PC-9 (cell line): ENCODE measurements around the gene EGF. TPM values are rescaled to one million over a fixed set of nuclear protein-coding genes. Genes with fewer than 3 reads are reported as not detected.

Experiments
- BruUV-seq: library from RNA; stranded (reverse); fragments of 400-500 nt; replicated peaks from 2 replicates; lab custom pipeline; 2021; lab: Mats Ljungman, UMichigan
- CTCF ChIA-PET: fragments of 300-600 bp; sonication (Branson Sonifier 250); formaldehyde crosslinking; loops from one replicate; lab custom pipeline; 2022; ENCODE audit warnings: antibody characterized with exemption; lab: Charles Lee
- POLR2A ChIA-PET: fragments of 300-600 bp; sonication (Branson Sonifier 250); formaldehyde crosslinking; loops from one replicate; lab custom pipeline; 2022; ENCODE audit warnings: antibody characterized with exemption; ENCODE audit not compliant: unreplicated experiment; lab: Charles Lee
- DNase-seq, 2 experiments: peaks; one replicate each; pipeline versions ENCODE4 v3.0.0 to v3.0.0-alpha.2; 2015 to 2022; ENCODE audit warnings: mixed read lengths in 1 of 2
- H2AFZ ChIP-seq: fragments of 200-600 bp; sonication (generic); 2 replicates; pipeline ENCODE4 v1.8.1; 2017; ENCODE audit warnings: antibody characterized with exemption
- H3F3A ChIP-seq: fragments of 200-600 bp; sonication (generic); 2 replicates; pipeline ENCODE4 v1.8.1; 2017; ENCODE audit warnings: antibody characterized with exemption, mild to moderate bottlenecking, low read depth; ENCODE audit not compliant: insufficient read depth
- H3K27ac ChIP-seq: fragments of 200-600 bp; sonication (generic); 2 replicates; pipeline ENCODE4 v1.6.1; 2016; ENCODE audit warnings: mixed run types
- H3K27me3 ChIP-seq: fragments of 200-600 bp; sonication (generic); 2 replicates; pipeline ENCODE4 v1.6.1; 2016; ENCODE audit warnings: low read depth, mixed run types; ENCODE audit not compliant: insufficient read depth
- H3K36me3 ChIP-seq: fragments of 200-600 bp; sonication (generic); 2 replicates; pipeline ENCODE4 v1.6.1; 2016; ENCODE audit warnings: low read depth, mixed run types
- H3K4me1 ChIP-seq: fragments of 200-600 bp; sonication (generic); replicated peaks from 2 replicates; pipeline ENCODE4 v1.6.1; 2016; ENCODE audit warnings: mixed run types; ENCODE audit not compliant: insufficient read depth
- H3K4me2 ChIP-seq: fragments of 200-600 bp; sonication (generic); 2 replicates; pipeline ENCODE4 v1.6.1; 2017; ENCODE audit warnings: mixed run types
- H3K4me3 ChIP-seq: fragments of 200-600 bp; sonication (generic); 2 replicates; pipeline ENCODE4 v1.6.1; 2016; ENCODE audit warnings: mixed run types
- H3K79me2 ChIP-seq: fragments of 200-600 bp; sonication (generic); 2 replicates; pipeline ENCODE4 v1.6.1; 2017; ENCODE audit warnings: low read depth, mixed run types
- H3K9me2 ChIP-seq: fragments of 200-600 bp; sonication (generic); 2 replicates; pipeline ENCODE4 v1.8.1; 2017; ENCODE audit warnings: mild to moderate bottlenecking; ENCODE audit not compliant: insufficient read depth
- H3K9me3 ChIP-seq: fragments of 200-600 bp; sonication (generic); 2 replicates; pipeline ENCODE4 v1.8.1; 2016; ENCODE audit warnings: low read depth; ENCODE audit not compliant: insufficient read depth
- H4K20me1 ChIP-seq: fragments of 200-600 bp; sonication (generic); 2 replicates; pipeline ENCODE4 v1.8.1; 2017; ENCODE audit not compliant: insufficient read depth
- EZH2 ChIP-seq: fragments of 200-600 bp; sonication (generic); IDR thresholded peaks from 2 replicates; pipeline ENCODE4 v1.8.0; 2017; ENCODE audit warnings: antibody characterized with exemption, low read depth
- intact Hi-C: fragments of 100-400 bp; cut with micrococcal nuclease; formaldehyde crosslinking; loops from one replicate; pipeline ENCODE4 v1.10.0; 2022; ENCODE audit not compliant: unreplicated experiment
- total RNA-seq: library from RNA; stranded (reverse); gene quantifications from 2 replicates; pipeline ENCODE4 v1.2.3, GENCODE V29; 2021
- TF ChIP-seq, protein P1 (sequence below): fragments of 200-600 bp; sonication (generic); conservative IDR thresholded peaks from 2 replicates; pipeline ENCODE4 v1.6.1; 2017; ENCODE audit warnings: mixed run types, antibody characterized with exemption, mild to moderate bottlenecking, moderate library complexity

The EGF gene
- total RNA-seq, 1 experiment from 2014 or later = 20.4 TPM

DNA sequence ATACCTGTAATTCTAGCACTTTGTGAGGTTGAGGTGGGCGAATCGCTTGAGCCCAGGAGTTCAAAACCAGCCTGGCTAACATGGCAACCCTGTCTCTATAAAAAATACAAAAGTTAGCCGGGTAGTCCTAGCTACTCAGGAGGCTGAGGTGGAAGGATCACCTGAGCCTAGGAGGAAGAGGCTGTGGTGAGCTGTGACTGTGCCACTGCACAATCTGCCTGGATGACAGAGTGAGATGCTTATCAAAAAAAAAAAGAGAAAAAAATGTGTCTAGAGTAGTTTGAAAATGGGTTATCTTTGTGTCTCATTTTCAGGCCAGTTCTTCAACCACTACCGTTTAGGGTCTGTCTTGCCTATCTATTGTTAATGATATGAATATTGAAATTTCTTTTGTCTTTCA, 98.1 kb downstream of the EGF start:
- Histone ChIP-seq H3K27ac (no peak overlapping the region), H3F3A (no peaks in the 10 kb centered on the region), H3K4me3 (no peak overlapping the region), H3K9me2 (no peaks in the 10 kb centered on the region), H3K36me3 (no peaks in the 10 kb centered on the region), H2AFZ (no peak overlapping the region), H3K4me2 (no peak overlapping the region), H3K9me3 (no peaks in the 10 kb centered on the region), H4K20me1 (no peaks in the 10 kb centered on the region), H3K79me2 (no peaks in the 10 kb centered on the region), H3K4me1 (no peaks in the 10 kb centered on the region), H3K27me3 (no peaks in the 10 kb centered on the region)
- no TSS peak for BruUV-seq
- TF ChIP-seq, protein P1, sequence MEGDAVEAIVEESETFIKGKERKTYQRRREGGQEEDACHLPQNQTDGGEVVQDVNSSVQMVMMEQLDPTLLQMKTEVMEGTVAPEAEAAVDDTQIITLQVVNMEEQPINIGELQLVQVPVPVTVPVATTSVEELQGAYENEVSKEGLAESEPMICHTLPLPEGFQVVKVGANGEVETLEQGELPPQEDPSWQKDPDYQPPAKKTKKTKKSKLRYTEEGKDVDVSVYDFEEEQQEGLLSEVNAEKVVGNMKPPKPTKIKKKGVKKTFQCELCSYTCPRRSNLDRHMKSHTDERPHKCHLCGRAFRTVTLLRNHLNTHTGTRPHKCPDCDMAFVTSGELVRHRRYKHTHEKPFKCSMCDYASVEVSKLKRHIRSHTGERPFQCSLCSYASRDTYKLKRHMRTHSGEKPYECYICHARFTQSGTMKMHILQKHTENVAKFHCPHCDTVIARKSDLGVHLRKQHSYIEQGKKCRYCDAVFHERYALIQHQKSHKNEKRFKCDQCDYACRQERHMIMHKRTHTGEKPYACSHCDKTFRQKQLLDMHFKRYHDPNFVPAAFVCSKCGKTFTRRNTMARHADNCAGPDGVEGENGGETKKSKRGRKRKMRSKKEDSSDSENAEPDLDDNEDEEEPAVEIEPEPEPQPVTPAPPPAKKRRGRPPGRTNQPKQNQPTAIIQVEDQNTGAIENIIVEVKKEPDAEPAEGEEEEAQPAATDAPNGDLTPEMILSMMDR = no peak
- no peak for TF ChIP-seq EZH2
- no peak for DNase-seq
- POLR2A ChIA-PET = no interaction called here
- intact Hi-C loops = no loop called here
- CTCF ChIA-PET = no interaction called here

DNA sequence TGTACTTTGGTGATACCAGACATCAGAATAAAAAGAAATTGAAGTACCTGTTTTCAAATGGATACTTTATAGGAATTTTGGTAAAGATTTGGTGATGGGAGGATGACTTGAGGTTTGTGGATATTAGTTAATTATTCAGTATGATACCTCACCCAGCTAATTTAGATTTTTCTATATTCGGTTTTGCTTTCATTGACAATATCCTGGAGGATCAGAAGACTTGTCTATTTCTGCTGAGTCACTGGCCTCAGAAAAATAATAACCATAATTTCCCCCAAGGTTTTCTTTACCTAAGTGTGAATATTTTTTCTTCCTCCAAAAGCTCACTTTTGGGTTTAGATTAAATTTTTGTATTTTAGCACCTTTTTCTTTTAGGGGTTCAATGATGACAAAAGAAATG, 100.2 kb downstream of the EGF start:
- no peak overlapping the region for H2AFZ ChIP-seq
- CTCF ChIA-PET = no interaction called here
- no TSS peak for BruUV-seq

DNA sequence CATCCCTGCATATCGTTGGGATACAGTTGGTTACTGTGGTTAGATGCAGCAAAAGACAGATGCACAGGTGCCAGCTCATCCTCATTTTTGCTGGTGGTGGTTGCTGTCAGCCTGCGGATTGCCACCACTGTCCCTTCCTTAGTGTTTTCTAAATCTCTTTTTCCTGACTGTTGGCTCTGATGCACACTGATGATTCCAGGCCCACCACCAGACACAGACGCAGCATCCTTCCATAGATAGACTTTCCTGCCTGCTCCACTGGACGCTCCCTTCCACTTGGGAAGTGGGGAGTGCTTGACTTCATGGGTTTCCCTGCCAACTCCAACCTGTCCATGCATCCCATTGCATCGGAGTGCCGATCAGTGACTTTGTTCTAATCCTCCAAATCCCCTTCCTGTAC, 101.5 kb downstream of the EGF start:
- TF ChIP-seq, protein P1 = no peak
- TF ChIP-seq EZH2 = no peak
- no peaks in the 10 kb centered on the region for H3K79me2 ChIP-seq
- no peaks in the 10 kb centered on the region for H3K9me2 ChIP-seq
- H3K9me3 ChIP-seq = no peaks in the 10 kb centered on the region
- H4K20me1 ChIP-seq = no peaks in the 10 kb centered on the region
- CTCF ChIA-PET = no interaction called here
- POLR2A ChIA-PET = no interaction called here
- H2AFZ ChIP-seq = no peak overlapping the region
- H3K36me3 ChIP-seq = no peaks in the 10 kb centered on the region
- no peak overlapping the region for H3K4me2 ChIP-seq
- DNase-seq = no peak
- H3K27me3 ChIP-seq = no peaks in the 10 kb centered on the region
- intact Hi-C loops = no loop called here
- BruUV-seq = no TSS peak
- H3K27ac ChIP-seq = no peak overlapping the region
- H3K4me1 ChIP-seq = no peaks in the 10 kb centered on the region
- no peaks in the 10 kb centered on the region for H3F3A ChIP-seq
- H3K4me3 ChIP-seq = no peak overlapping the region

More for the DNA sequence above, 100.2 kb downstream of the EGF start:
- H4K20me1 ChIP-seq = no peaks in the 10 kb centered on the region
- H3K4me1 ChIP-seq = no peaks in the 10 kb centered on the region
- POLR2A ChIA-PET = no interaction called here
- H3K4me3 ChIP-seq = no peak overlapping the region
- no peaks in the 10 kb centered on the region for H3K79me2 ChIP-seq
- H3F3A ChIP-seq = no peaks in the 10 kb centered on the region
- DNase-seq = no peak
- no peaks in the 10 kb centered on the region for H3K27me3 ChIP-seq
- intact Hi-C loops = no loop called here
- no peak for TF ChIP-seq EZH2
- TF ChIP-seq, protein P1 = no peak
- no peaks in the 10 kb centered on the region for H3K36me3 ChIP-seq
- no peak overlapping the region for H3K27ac ChIP-seq
- no peaks in the 10 kb centered on the region for H3K9me3 ChIP-seq
- H3K9me2 ChIP-seq = no peaks in the 10 kb centered on the region
- no peak overlapping the region for H3K4me2 ChIP-seq
